ENCODE results near the gene AATK.

Gene AATK

GRCh38 chr17:81073967-81074839 is 91.8 kb downstream of the AATK start:
- no peak for DNase-seq (ENCODE audit: low read depth in 2 of 2, low spot score in 1 of 2)

GRCh38 chr17:81071761-81072741 is 94.0 kb downstream of the AATK start:
- no peak for DNase-seq (ENCODE audit: low read depth in 2 of 2, low spot score in 1 of 2)

- DNase-seq (ENCODE audit: low read depth in 2 of 2, low spot score in 1 of 2): no peak
Measured at GRCh38 chr17:81070541-81071246, 95.3 kb downstream of the AATK start.

GRCh38 chr17:81069135-81069645 is 96.8 kb downstream of the AATK start:
- no peak for DNase-seq (ENCODE audit: low read depth in 2 of 2, low spot score in 1 of 2)

- no peak for DNase-seq (ENCODE audit: low read depth in 2 of 2, low spot score in 1 of 2)
Measured at GRCh38 chr17:81068411-81069134, 97.4 kb downstream of the AATK start.

- no peak for DNase-seq (ENCODE audit: low read depth in 2 of 2, low spot score in 1 of 2)
Measured at GRCh38 chr17:81067391-81067811, 98.6 kb downstream of the AATK start.
